HG03095 (cell line): Measurements from ENCODE around the gene GPR162.

Experiments used
- ATAC-seq: cut with Tn5 transposase; IDR thresholded peaks from one replicate; pipeline ENCODE4 v1.9.1; 2021; ENCODE audit warnings: moderate library complexity; ENCODE audit not compliant: unreplicated experiment

The GPR162 gene

GRCh38 chr12:6787309-6787708 is 34.3 kb upstream of the GPR162 start:
- no peak for ATAC-seq

GRCh38 chr12:6788972-6789924 is 32.4 kb upstream of the GPR162 start, which contains the start of gene CD4:
CD4 (plus strand) TSS chr12:6789528; CDS start chr12:6800139, 10,611 bp downstream.
- no peak for ATAC-seq

DNA sequence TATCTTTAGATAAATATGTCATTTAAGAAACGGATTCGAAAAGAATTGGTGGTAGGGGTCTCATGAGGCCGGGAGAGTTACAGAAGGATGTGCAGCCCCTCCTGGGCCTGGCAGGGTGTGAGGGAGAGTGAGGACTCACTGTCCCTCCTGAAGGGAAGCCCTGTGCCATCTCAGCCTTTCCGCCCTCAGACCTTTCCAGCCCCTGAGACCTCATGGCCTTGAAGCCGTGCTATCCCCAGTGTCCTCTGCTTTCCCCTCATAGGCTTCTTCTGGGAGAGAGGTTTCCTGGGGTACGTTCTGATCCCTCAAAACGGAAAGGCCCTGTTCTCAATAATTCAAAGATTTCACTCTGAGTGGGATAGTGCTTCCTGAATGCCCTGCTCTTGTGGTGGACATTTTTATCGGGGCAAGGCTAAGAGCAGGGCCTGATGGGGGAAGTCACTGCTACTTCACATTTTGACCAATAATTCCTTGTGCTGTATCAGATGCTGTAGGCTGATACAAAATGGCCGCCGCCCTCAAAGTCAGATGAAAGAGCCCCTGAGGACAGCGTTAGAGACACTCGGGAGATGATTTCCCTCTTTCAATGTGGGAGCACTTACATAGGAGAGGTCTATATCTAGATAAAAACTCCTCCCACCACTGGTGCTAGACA is 31.0 kb upstream of the GPR162 start:
- ATAC-seq, result no peak

- no peak for ATAC-seq
These were observed 29.6 kb upstream of the GPR162 start for GRCh38 chr12:6791931-6792520.

DNA sequence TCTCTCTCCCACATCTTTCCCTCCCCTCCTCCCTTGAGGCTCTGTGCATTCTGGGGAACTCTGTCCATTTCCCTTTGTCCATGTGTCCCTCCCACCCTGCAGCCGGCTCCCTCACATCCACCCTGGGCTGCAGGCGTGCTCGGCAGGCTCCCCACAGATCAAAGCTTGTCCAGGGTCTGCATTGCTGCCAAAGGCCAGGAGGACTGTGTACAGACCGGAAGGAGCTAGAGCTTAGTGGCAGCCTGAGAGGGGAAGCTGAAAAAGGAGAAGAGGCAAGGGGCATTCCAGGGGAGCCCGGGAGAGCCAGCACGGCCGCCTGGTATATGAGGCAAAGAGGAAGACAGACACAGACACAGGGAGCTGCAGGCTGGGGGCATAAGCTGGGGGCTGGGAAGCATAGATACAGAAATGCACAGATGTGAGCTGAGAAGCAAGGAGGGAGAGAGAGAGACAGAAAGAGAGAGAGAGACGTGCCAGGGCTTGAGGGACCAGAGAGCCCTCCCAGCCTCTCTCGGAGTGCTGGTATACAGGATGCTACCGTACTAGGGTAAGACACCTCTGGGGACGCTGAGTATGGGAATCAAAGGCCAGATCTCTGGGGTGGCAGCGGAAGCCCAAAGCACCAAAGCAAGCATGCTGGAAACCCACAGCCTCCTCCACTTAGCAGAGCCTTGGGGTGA is 29.0 kb upstream of the GPR162 start:
- peak; percentile 63 for ATAC-seq

GRCh38 chr12:6795088-6795487 is 26.5 kb upstream of the GPR162 start:
- ATAC-seq, result no peak

DNA sequence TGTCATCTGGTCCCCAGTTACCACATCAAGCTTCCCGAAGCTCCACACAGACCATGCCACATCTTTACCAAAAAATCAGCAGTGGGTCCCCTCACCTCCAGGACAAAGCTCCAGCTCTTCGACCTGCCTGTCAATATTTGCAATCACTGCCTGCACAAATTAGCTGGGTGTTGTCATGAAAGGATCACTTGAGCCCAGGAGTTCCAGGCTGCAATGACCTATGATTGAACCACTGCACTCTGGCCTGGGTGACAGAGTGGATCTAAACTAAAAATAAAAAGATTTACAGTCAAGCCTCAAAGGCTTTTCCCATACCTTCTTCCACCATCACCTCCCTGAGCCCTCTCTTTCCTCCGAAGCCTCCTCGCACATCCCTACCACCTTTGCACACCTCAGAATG is 25.0 kb upstream of the GPR162 start:
- no peak for ATAC-seq

GRCh38 chr12:6799147-6799546 is 22.5 kb upstream of the GPR162 start:
- no peak for ATAC-seq

GRCh38 chr12:6807170-6807569 is 14.5 kb upstream of the GPR162 start:
- no peak for ATAC-seq

- ATAC-seq, result no peak
These were observed 12.6 kb upstream of the GPR162 start for GRCh38 chr12:6809056-6809455.

DNA sequence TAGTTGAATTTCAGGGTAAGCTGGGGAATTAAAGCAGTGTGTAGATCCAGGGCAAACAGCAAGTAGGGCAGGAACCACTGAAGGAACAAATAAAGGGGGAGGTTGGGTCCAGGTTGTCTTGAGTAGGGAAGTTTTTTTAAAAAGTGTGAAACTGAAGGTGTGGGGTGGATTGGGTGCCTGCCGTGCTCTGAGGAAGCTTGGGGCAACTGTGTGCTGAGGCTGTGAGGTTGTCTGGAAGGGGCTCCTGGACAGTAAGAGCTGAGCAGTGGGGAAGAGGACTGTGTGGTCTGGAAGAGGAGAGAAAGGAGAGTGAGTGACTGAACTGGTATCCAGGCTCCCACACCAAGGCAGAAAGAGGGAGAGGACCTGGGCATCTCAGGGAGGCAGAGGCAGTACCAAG is 10.9 kb upstream of the GPR162 start:
- no peak for ATAC-seq

DNA sequence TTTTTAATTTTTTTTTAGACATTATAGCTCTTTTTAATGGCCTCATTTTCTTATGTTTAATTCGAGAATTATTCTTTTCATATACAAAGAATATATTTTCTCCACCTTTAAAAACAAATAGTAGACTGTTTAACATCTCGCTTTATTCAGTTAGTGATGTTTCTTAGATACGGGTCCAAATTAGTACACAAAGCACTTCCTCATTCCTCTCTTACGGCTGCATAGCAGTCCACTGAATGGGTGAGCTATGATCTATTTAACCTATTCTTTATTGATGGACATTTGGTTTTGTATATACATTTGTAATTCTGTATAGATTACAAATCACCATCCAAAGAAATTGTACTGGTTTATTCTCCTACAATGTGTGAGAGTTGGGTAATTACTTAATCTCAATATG is 8.3 kb upstream of the GPR162 start:
- no peak for ATAC-seq

- no peak for ATAC-seq
These were observed 5.0 kb upstream of the GPR162 start for GRCh38 chr12:6816598-6816997.

DNA sequence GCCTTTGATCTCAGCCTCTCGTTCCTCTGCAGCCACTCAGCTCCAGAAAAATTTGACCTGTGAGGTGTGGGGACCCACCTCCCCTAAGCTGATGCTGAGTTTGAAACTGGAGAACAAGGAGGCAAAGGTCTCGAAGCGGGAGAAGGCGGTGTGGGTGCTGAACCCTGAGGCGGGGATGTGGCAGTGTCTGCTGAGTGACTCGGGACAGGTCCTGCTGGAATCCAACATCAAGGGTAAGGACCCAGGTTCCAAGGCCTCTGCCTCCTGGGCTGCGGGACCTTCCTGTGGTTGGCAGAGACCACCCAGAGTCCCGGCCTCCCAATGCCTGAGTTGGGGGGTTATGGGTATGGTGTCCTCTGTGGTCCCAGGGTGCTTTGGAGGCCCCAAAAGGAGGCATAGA is 4.5 kb upstream of the GPR162 start:
- ATAC-seq, result no peak

- ATAC-seq, result no peak
These were observed 3.9 kb upstream of the GPR162 start for GRCh38 chr12:6817662-6818157.

DNA sequence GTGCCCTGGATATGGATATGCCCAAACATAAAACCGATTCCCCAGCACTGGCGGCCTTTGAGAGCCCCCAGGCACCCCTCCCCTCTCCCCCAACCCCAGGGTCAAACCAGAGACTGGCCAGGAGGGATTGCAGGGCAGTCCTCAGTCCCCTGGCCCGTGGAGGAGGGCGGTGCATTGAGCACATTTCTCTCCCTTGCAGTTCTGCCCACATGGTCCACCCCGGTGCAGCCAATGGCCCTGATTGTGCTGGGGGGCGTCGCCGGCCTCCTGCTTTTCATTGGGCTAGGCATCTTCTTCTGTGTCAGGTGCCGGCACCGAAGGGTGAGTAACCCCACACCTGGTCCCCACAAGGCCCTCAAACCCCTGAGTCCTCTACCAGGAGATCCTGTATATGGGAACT is 3.4 kb upstream of the GPR162 start:
- ATAC-seq, result no peak

GRCh38 chr12:6818645-6819044 is 3.0 kb upstream of the GPR162 start:
- ATAC-seq, result no peak

DNA sequence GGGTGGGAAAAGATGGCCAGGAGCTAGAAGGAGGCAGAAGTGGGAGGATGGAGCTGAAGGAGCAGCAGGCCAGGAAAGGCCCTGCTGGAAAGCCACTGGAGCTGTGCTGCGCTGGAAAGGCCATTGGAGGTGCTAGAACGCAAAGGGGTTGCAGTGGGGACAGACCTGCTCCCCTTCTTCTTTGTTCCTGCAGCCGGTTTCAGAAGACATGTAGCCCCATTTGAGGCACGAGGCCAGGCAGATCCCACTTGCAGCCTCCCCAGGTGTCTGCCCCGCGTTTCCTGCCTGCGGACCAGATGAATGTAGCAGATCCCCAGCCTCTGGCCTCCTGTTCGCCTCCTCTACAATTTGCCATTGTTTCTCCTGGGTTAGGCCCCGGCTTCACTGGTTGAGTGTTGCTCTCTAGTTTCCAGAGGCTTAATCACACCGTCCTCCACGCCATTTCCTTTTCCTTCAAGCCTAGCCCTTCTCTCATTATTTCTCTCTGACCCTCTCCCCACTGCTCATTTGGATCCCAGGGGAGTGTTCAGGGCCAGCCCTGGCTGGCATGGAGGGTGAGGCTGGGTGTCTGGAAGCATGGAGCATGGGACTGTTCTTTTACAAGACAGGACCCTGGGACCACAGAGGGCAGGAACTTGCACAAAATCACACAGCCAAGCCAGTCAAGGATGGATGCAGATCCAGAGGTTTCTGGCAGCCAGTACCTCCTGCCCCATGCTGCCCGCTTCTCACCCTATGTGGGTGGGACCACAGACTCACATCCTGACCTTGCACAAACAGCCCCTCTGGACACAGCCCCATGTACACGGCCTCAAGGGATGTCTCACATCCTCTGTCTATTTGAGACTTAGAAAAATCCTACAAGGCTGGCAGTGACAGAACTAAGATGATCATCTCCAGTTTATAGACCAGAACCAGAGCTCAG is 2.3 kb upstream of the GPR162 start:
- no peak for ATAC-seq

- no peak for ATAC-seq
These were observed 1.5 kb upstream of the GPR162 start for GRCh38 chr12:6820166-6820565.
